Measurements from ENCODE around the gene PCCA.

GRCh38 chr13:100396776-100397175 lies 307.9 kb downstream of the PCCA start:
- TF ChIP-seq ZNF384 (IDR thresholded peaks at IDR 0.05) (no peak), FOXK2 (IDR thresholded peaks at IDR 0.05) (no peak), SP1 (IDR thresholded peaks at IDR 0.05) (no peak), HDGF (IDR thresholded peaks at IDR 0.05; ENCODE audit: borderline replicate concordance) (no peak), ELF4 (IDR thresholded peaks at IDR 0.05) (no peak), FOXM1 (IDR thresholded peaks at IDR 0.05; ENCODE audit: borderline replicate concordance) (no peak), SUZ12 (IDR thresholded peaks at IDR 0.05) (no peak), ARNT (IDR thresholded peaks at IDR 0.05) (no peak), BHLHE40 (IDR thresholded peaks at IDR 0.05; ENCODE audit: borderline replicate concordance) (no peak)
- TF ChIP-seq, protein P1, sequence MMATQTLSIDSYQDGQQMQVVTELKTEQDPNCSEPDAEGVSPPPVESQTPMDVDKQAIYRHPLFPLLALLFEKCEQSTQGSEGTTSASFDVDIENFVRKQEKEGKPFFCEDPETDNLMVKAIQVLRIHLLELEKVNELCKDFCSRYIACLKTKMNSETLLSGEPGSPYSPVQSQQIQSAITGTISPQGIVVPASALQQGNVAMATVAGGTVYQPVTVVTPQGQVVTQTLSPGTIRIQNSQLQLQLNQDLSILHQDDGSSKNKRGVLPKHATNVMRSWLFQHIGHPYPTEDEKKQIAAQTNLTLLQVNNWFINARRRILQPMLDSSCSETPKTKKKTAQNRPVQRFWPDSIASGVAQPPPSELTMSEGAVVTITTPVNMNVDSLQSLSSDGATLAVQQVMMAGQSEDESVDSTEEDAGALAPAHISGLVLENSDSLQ (IDR thresholded peaks at IDR 0.05) = no peak
